GM12874 (cell line): ENCODE measurements around the gene VAV2.

ENCODE experiments used
- TF ChIP-seq, protein P1 (sequence below): IDR thresholded peaks from 2 replicates; pipeline ENCODE4 v1.5.1; 2011; ENCODE audit warnings: low read depth, mild to moderate bottlenecking, control low read depth, low read length, moderate library complexity; ENCODE audit not compliant: insufficient read depth

The VAV2 gene

DNA sequence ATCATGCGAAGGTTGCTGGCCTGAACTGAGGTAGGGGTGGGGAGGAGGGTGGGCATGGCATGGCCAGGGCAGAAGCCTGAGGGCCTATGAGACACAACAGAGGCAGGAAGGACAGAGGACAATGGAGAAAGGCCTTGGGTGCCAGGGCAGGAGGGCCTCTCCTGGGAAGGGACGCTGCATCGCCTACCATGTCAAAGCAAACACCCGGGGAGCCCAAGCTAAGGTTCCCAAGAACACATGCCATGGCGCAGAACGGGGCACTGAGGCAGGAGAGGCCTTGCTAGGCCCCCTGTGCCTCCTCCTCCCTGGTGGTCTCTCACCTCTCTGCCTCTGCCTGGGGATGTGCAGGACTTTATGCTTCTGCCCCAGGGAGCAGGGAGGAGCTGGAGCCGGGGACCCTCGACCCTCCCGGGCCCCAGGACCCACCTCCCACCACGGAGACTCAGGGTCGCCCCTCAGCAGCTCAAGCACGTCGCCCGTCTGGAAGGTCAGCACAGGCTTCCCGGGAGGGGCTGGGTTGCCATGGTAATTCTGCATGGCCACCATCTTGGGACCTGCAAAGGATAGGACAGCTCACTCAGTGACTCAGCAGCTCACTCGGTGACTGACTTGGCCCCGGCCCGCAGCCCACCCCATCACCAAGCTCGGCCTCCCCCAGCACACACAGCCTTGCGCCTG is 213.6 kb downstream of the VAV2 start:
- TF ChIP-seq, protein P1, sequence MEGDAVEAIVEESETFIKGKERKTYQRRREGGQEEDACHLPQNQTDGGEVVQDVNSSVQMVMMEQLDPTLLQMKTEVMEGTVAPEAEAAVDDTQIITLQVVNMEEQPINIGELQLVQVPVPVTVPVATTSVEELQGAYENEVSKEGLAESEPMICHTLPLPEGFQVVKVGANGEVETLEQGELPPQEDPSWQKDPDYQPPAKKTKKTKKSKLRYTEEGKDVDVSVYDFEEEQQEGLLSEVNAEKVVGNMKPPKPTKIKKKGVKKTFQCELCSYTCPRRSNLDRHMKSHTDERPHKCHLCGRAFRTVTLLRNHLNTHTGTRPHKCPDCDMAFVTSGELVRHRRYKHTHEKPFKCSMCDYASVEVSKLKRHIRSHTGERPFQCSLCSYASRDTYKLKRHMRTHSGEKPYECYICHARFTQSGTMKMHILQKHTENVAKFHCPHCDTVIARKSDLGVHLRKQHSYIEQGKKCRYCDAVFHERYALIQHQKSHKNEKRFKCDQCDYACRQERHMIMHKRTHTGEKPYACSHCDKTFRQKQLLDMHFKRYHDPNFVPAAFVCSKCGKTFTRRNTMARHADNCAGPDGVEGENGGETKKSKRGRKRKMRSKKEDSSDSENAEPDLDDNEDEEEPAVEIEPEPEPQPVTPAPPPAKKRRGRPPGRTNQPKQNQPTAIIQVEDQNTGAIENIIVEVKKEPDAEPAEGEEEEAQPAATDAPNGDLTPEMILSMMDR: no peak

DNA sequence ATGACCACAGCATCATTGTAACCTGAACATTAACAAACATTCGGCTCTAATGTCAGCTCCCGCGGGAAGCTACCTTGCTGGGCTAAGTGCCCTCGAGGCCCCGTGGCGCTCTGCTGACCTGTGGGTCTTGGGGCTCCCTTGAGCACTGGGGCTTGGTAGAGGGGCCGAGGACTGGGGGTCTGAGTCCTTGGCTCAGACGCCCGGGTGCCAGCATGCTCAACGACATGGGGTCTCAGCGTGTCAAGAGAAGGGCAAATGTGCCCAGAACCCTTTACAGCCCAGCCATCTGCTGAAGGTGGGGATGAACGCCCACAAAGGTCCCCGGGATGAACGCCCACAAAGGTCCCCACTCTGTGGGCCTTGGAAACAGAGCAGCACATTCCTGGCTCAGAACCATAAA is 214.3 kb downstream of the VAV2 start:
- TF ChIP-seq, protein P1: no peak

DNA sequence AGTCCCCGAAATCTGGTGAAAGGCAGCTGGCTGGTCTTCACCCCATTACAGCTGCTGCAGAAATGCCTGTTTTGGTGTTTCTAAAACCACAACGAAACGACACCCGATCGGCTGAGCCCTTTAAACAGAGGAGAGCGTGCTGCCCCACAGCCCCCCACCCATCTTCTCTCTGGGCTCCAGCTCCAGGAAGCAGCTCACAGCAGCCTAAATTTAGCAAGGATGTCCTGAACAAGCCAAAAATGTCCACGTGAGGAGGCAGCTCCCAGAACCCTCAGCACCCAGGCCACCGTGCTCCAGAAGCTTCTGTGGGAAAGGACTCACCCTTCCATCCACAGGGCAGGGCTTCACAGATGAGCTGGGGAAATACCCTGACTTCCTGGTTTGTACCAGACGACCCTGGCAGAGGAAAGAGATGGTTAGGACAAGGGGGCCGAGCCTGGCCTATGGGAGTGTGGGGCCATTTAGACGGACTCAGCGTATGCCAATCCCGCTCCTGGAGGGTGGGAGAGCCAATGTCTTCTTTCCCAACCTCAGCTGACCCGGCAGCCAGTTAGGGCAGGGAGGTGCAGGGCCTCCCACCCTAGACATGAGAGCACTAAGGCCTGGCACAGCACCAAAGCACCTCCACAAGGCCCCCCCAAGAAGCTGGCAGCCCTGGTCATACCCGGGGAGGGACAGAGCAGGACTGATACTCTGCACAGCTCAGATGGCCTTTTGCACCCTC is 214.9 kb downstream of the VAV2 start:
- TF ChIP-seq, protein P1: no peak

DNA sequence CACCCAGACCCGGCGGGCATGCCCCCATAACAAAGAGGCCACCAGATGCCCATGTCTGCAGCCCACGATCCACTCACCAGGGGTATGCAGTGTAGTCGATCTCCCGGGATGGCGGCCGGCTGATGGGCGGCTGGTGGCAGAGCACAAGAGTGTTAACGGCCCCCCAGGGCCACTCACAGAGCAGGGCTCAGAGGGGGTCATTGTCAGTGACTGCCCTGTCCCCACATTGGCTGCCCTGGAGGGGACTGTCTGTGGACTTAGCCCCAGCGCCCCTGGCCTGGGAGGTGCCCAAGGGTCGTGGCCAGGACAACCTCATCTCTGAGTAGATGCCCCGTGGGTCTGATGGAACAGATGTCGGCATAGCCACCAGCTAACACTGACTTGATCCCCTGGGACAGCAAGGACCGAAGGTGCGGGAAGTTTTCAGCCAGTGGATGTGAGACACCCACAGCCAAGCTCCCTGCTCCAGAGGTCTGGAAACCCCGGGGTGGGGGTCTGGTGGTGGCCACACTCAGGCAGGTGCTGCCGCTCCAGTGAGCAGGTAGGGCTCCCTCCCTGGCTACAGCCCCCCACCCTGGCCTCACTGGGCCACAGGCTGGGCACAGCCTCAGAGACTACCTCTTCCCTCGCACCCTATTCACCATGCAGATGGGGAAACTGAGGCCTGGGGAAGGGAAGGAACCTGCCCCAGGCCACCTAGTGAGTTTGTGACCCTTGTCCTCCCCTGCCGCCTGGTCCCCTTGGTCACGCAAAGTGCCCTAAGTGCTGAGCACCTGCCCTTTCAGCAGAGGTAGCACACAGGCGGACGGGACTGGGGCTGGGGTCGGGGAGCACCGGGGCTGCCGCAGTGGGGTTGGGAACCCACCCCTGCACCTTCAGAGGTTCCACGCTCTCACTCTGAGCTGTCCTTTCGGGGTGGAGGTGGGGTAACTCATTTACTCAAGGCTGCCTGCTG is 215.9 kb downstream of the VAV2 start:
- TF ChIP-seq, protein P1: no peak

DNA sequence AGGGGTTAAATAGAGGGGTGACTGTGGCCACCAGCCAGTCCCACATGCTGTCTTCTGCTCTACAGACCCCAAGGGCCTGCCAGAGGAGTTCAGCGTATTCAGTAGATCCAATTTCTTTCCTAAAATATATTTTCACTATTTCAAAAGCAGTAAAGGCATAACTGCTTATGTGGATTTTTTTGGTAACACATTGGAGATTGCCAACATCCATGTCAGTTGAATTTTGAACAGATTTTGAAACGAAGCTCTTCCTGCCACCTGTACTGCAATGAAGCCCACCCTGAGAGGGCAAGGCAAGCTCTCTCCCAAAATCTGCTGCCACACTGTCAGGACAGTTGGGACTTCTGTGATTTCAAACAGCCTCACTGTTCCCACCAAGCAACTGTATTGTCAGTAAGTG is 216.8 kb downstream of the VAV2 start:
- TF ChIP-seq, protein P1: no peak

DNA sequence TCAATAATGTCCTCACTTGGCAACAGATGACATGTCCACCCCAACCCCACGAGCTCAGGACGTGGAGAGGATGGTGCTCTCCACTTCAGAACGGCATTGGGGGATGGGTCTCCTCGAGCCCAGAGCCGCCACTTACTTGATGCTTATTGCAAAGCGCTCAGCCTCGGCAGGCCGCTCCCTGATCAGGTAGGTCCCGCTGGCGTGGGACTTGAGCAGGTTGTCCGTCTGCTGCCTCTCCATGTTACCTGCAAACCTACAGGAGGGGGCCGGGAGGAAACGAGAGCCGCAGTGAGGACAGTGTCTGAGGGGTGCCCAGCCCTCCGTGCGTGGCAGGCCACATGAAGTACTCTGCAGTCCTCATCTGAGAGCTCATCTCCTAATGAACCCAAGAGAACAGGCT is 217.3 kb downstream of the VAV2 start:
- TF ChIP-seq, protein P1: no peak
